Measurements from ENCODE around the gene DNAJC6. TPM values are rescaled to one million over a fixed set of nuclear protein-coding genes. Genes with fewer than 3 reads are reported as not detected.

Gene DNAJC6
- total and polyA plus RNA-seq, 2 of the 13 experiments (the other 11 are each of a cell fraction or from before 2014, with no cell fraction given): 1.0 to 1.6 TPM

DNA sequence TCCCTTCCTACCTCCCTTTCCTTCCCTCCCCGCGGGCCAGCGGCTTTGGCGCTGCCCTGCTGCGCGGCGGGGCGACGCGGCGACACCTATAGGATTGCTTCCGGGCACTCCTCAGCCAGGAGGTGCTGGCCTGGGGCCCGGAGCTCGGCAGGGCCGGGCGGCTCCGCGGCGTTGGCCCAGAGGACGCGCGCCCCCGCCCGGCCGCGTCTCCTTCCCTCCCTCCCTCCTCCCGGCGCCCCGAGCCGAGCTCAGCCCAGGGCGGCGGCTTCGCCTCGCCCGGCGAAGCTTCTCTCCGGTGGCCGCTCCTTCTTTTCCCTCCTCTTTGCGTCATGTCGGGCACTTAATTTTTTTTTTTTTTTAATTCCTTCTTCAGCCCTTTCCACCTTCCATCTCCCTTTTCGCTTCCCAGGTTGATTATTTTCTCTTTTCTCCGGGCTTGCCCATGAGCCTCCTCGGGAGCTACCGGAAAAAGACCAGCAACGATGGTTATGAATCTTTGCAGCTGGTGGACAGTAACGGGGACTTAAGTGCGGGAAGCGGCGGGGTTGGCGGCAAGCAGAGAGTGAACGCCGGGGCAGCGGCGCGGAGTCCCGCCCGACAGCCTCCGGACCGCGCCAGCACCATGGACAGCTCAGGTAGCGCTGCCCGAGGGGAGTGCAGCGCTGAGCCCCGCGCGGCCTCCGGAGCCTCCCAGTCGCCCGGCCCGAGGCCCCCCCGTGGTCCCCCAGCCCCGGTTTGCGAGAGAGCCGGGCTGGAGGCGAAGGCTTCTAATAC lies at the start of gene DNAJC6 (continued):
- TF ChIP-seq ARID4A (CRISPR knock-in tag; IDR thresholded peaks at IDR 0.05; ENCODE audit: borderline replicate concordance) (peak; percentile 86; the same call in 1 of the 2 replicates), TOE1 (CRISPR knock-in tag; IDR thresholded peaks at IDR 0.05) (0 out of 2 replicates have a peak, but pooled peaks have one; percentile 47), ZSCAN31 (CRISPR knock-in tag; IDR thresholded peaks at IDR 0.05; ENCODE audit: low read depth) (peak; percentile 84), REPIN1 (CRISPR knock-in tag; IDR thresholded peaks at IDR 0.05; ENCODE audit: borderline replicate concordance, low read depth) (0 out of 2 replicates have a peak, but pooled peaks have one; percentile 33), KMT2B (CRISPR knock-in tag; IDR thresholded peaks at IDR 0.05) (peak; percentile 80), ZMYM4 (CRISPR knock-in tag; IDR thresholded peaks at IDR 0.05) (peak; percentile 51), ZNF615 (CRISPR knock-in tag; IDR thresholded peaks at IDR 0.05; ENCODE audit: borderline replicate concordance) (no peak), HNRNPLL (IDR thresholded peaks at IDR 0.05; ENCODE audit: low read depth, low read length, poor library complexity, severe bottlenecking) (peak; percentile 74), ZBTB10 (CRISPR knock-in tag; IDR thresholded peaks at IDR 0.05; ENCODE audit: borderline replicate concordance) (peak; percentile 85), KDM4B (CRISPR knock-in tag; IDR thresholded peaks at IDR 0.05) (peak; percentile 78; the same call in 1 of the 2 replicates)
- TF ChIP-seq, protein P1, sequence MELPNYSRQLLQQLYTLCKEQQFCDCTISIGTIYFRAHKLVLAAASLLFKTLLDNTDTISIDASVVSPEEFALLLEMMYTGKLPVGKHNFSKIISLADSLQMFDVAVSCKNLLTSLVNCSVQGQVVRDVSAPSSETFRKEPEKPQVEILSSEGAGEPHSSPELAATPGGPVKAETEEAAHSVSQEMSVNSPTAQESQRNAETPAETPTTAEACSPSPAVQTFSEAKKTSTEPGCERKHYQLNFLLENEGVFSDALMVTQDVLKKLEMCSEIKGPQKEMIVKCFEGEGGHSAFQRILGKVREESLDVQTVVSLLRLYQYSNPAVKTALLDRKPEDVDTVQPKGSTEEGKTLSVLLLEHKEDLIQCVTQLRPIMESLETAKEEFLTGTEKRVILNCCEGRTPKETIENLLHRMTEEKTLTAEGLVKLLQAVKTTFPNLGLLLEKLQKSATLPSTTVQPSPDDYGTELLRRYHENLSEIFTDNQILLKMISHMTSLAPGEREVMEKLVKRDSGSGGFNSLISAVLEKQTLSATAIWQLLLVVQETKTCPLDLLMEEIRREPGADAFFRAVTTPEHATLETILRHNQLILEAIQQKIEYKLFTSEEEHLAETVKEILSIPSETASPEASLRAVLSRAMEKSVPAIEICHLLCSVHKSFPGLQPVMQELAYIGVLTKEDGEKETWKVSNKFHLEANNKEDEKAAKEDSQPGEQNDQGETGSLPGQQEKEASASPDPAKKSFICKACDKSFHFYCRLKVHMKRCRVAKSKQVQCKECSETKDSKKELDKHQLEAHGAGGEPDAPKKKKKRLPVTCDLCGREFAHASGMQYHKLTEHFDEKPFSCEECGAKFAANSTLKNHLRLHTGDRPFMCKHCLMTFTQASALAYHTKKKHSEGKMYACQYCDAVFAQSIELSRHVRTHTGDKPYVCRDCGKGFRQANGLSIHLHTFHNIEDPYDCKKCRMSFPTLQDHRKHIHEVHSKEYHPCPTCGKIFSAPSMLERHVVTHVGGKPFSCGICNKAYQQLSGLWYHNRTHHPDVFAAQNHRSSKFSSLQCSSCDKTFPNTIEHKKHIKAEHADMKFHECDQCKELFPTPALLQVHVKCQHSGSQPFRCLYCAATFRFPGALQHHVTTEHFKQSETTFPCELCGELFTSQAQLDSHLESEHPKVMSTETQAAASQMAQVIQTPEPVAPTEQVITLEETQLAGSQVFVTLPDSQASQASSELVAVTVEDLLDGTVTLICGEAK (IDR thresholded peaks at IDR 0.05): no peak
- TF ChIP-seq, protein P1 (CRISPR knock-in tag; IDR thresholded peaks at IDR 0.05): peak; percentile 76
